BLaER1 treated with 17β-estradiol and CSF1 and Interleukin-3, amounts not matched to agents 10 nM and 100 nM (cell line): ENCODE results near the gene CTIF.
"Not testable (repeated sequence)": the region's sequence is repeated elsewhere in the genome, so short reads cannot be mapped to it uniquely, and the experiment has no call there.

Experiments
- H3K27ac ChIP-seq, 11 experiments: shearing (Covaris generic); formaldehyde crosslinking; 2 replicates each; pipeline ENCODE4 v1.8.1; 2022
- H3K27me3 ChIP-seq, 11 experiments: shearing (Covaris generic); formaldehyde crosslinking; 2 replicates each; pipeline ENCODE4 v1.8.1; 2022
- H3K36me3 ChIP-seq, 11 experiments: shearing (Covaris generic); formaldehyde crosslinking; 2 replicates each; pipeline ENCODE4 v1.8.1; 2022
- H3K4me1 ChIP-seq, 10 experiments: shearing (Covaris generic); formaldehyde crosslinking; 2 replicates each; pipeline ENCODE4 v1.8.1; 2022
- H3K4me2 ChIP-seq, 11 experiments: shearing (Covaris generic); formaldehyde crosslinking; 2 replicates each; pipeline ENCODE4 v1.8.1; 2022
- H3K4me3 ChIP-seq, 10 experiments: shearing (Covaris generic); formaldehyde crosslinking; 2 replicates each; pipeline ENCODE4 v1.8.1; 2022
- H3K9ac ChIP-seq, 11 experiments: shearing (Covaris generic); formaldehyde crosslinking; 2 replicates each; pipeline ENCODE4 v1.8.1; 2022
- H3K9me3 ChIP-seq, 11 experiments: shearing (Covaris generic); formaldehyde crosslinking; replicated peaks in 1 of 11; 2 replicates each; pipeline ENCODE4 v1.8.1; 2022
- H4K20me1 ChIP-seq, 11 experiments: shearing (Covaris generic); formaldehyde crosslinking; 2 replicates each; pipeline ENCODE4 v1.8.1; 2022
- Cebpa-rat ChIP-seq, 11 experiments: shearing (Covaris generic); IDR thresholded peaks; 2 replicates each; pipeline ENCODE4 v1.8.1; 2022

CTIF gene

DNA sequence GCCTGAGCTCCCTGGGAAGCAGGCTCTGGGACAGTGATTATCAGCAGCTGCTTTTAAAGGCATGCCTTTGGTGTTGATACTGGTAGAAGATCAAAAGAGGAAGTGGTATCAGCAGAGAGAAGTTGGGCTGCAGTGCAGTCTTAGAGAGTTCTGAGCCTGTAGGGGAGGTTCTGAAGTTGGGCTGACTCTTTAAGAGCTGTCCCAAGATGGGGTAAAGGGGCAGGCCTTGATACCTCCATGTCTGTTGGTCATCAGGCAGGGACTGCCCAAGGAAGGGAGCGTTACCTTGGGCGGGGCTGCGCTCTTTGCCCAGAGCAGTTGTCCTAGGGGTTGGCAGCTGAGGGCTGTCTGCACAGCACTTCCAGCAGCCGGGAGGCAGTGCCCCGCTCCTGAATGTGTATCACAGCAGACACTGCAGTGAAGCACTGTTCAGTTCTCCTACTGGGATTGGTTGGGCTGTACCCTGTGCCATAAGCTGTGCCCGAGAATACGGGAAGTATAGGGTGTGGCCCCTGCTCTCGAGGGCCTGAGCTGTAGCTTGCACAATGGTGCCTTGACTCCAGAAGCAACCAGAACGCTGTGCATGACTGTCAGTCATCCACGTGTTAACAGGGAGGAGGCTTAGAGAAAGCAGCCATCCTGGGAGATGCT lies 177.0 kb downstream of the CTIF start:
- H3K9me3 ChIP-seq: peaks cover 0 to 6% (median 0%) of the 10 kb centered on the region in 11 experiments; a peak in 1 of 22 replicates
- no peak overlapping the region for H3K27ac ChIP-seq
- TF ChIP-seq Cebpa-rat (IDR thresholded peaks at IDR 0.05): no peak
- no peak overlapping the region for H3K4me3 ChIP-seq
- no peak overlapping the region for H3K9ac ChIP-seq
- H3K4me1 ChIP-seq: peaks cover 16 to 38% (median 27%) of the 10 kb centered on the region in 10 experiments
- no peaks in the 10 kb centered on the region for H3K27me3 ChIP-seq
- H3K36me3 ChIP-seq: peaks cover 0 to 41% (median 12%) of the 10 kb centered on the region in 11 experiments; a peak in 17 of 22 replicates
- H4K20me1 ChIP-seq: peaks cover 0 to 30% (median 0%) of the 10 kb centered on the region in 11 experiments; a peak in 6 of 22 replicates
- peak overlapping the region in 9 of 11 experiments; percentile 8 to 80 (median 60); a peak in 15 of 22 replicates for H3K4me2 ChIP-seq

DNA sequence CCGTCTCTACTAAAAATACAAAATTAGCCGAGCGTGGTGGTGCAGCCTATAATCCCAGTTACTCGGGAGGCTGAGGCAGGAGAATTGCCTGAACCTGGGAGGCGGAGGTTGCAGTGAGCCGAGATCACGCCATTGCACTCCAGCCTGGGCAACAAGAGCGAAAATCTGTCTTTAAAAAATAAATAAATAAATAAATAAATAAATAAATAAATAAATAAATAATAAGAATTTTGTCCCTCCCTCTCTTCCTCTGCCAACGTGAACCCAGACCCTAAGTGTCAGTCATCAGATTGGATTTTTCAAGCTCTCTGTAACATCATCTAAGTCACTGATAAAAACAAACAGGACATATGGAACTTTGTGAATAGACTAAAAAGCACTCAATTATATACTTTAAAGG lies 178.4 kb downstream of the CTIF start:
- not testable (repeated sequence) for H3K9ac ChIP-seq, H3K27ac ChIP-seq, H3K4me2 ChIP-seq, H3K9me3 ChIP-seq, H3K4me3 ChIP-seq, H3K27me3 ChIP-seq
- peaks cover 13 to 30% (median 24%) of the 10 kb centered on the region in 10 experiments for H3K4me1 ChIP-seq
- H3K36me3 ChIP-seq: peaks cover 0 to 49% (median 12%) of the 10 kb centered on the region in 11 experiments; a peak in 17 of 22 replicates
- peaks cover 0 to 21% (median 0%) of the 10 kb centered on the region in 11 experiments; a peak in 6 of 22 replicates for H4K20me1 ChIP-seq

DNA sequence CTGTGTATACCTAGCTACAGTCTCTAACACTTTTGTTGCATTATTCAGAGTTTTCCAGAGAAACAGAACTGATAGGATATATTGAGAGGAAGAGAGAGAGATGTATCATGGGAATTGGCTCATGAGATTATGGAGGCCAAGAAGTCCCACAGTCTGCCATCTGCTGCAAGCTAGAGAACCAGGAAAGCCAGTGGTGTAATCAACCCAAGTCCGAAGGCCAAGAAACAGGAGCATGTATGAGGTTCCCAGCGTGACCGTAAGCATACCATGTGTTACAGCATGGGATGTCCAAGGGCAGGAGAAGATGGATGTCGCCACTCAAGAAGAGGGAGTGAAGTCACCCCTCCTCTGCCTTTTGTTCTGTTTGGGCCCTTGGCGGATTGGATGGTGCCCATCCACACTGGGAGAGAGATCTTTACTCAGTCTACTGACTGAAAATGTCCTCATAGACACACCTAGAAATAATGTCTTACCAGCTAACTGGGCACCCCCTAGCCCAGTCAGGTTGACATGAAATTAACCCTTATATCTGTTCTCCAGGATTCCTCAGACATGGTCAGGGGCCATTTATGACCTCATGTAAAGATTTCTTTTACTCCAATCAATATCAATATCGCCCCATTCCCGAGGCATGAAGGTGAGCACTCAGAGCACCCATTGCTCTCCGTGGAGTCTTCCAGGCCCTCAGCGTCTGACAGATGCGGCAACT lies 179.6 kb downstream of the CTIF start:
- Histone ChIP-seq H3K36me3 (peaks cover 5 to 50% (median 12%) of the 10 kb centered on the region in 11 experiments; a peak in 17 of 22 replicates), H3K4me2 (no peak overlapping the region), H3K4me1 (peaks cover 14 to 36% (median 24%) of the 10 kb centered on the region in 10 experiments), H3K27ac (no peak overlapping the region), H3K9me3 (peaks cover 0 to 6% (median 0%) of the 10 kb centered on the region in 11 experiments; a peak in 1 of 22 replicates), H4K20me1 (peaks cover 0 to 20% (median 0%) of the 10 kb centered on the region in 11 experiments; a peak in 6 of 22 replicates), H3K9ac (no peak overlapping the region), H3K27me3 (no peaks in the 10 kb centered on the region), H3K4me3 (no peak overlapping the region)
- no peak for TF ChIP-seq Cebpa-rat (IDR thresholded peaks at IDR 0.05)

DNA sequence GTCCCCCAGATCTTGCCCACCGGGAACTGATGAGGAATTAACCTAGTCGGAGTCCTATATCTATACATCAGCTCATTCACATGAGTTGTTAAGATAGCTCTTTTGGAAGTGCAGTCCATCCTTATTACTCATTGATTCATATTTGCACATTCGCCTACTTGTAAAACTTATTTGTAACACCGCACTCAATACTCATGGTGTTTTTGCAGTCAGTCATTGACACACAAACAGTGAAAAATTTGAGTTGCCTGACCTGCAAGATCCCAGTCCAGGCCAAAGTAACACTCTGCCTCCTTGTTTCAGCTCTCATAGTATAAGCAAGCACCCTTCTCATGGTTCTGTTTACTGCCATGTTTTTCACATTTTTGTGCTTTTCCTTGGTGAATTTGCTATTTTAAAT lies 180.6 kb downstream of the CTIF start:
- H3K27me3 ChIP-seq: no peaks in the 10 kb centered on the region
- peaks cover 5 to 41% (median 12%) of the 10 kb centered on the region in 11 experiments; a peak in 17 of 22 replicates for H3K36me3 ChIP-seq
- no peak overlapping the region for H3K4me2 ChIP-seq
- H3K27ac ChIP-seq: no peak overlapping the region
- peaks cover 19 to 41% (median 24%) of the 10 kb centered on the region in 10 experiments for H3K4me1 ChIP-seq
- peaks cover 0 to 20% (median 0%) of the 10 kb centered on the region in 11 experiments; a peak in 6 of 22 replicates for H4K20me1 ChIP-seq
- no peak for TF ChIP-seq Cebpa-rat (IDR thresholded peaks at IDR 0.05)
- H3K9me3 ChIP-seq: peaks cover 0 to 7% (median 0%) of the 10 kb centered on the region in 11 experiments; a peak in 2 of 22 replicates
- H3K4me3 ChIP-seq: no peak overlapping the region
- H3K9ac ChIP-seq: no peak overlapping the region

DNA sequence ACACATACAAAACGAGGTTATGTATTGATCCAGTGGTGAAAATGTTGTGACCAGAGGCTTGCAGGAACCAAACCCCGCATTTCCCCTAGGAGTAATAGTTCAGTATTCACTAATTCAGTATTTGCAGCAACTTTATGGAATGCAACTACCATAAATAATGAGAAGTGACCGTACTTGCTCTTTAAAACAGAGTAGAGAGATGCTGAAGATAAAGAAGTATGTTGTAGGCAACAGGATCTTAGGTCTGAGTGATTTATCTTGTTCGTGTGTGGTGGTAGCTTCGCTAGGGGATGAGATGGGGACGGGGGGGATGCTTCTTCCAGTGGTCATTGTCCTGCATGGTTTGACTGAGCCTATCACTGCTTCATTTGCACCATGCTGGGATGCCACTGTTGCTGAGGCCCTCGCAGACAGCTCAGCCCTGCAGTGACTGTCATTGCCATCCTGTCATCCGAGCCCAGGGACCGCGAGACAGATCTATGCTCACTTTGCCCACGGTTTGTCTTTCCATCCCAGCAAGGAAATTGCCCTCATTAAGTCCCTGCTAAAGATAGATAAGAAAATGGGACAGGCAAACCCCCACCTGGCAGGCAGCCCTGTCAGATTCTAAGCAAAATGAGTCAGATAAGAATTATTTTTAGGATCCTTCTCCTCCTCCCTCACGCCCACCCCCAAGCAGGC lies 181.3 kb downstream of the CTIF start:
- peaks cover 15 to 47% (median 28%) of the 10 kb centered on the region in 10 experiments for H3K4me1 ChIP-seq
- H3K27me3 ChIP-seq: no peaks in the 10 kb centered on the region
- H4K20me1 ChIP-seq: peaks cover 0 to 15% (median 0%) of the 10 kb centered on the region in 11 experiments; a peak in 6 of 22 replicates
- no peak overlapping the region for H3K4me3 ChIP-seq
- peak overlapping the region in 6 of 11 experiments; percentile 4 to 39 (median 30); a peak in 7 of 22 replicates for H3K4me2 ChIP-seq
- H3K9ac ChIP-seq: no peak overlapping the region; a peak in 1 of 22 replicates
- peaks cover 0 to 14% (median 0%) of the 10 kb centered on the region in 11 experiments; a peak in 3 of 22 replicates for H3K9me3 ChIP-seq
- TF ChIP-seq Cebpa-rat (IDR thresholded peaks at IDR 0.05): no peak
- no peak overlapping the region for H3K27ac ChIP-seq
- H3K36me3 ChIP-seq: peaks cover 5 to 46% (median 12%) of the 10 kb centered on the region in 11 experiments; a peak in 17 of 22 replicates

DNA sequence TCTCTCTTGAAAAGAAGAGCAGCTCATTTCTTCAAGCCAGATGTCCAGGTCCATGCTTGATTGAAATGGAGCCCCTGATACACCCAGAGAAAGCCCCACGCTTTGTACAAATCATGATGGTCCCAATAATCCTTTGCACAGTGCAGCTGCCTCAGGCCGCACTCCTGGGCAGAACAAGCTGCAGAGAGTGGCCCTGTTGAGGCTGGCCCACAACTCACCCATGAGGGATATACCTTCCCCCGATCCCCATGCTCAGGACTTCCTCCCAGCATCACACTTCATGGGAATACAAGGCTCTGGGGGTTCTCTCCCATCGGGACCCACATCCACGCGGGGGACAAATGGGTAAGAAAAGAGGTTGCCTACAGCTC lies 181.8 kb downstream of the CTIF start:
- Histone ChIP-seq H3K9me3 (peaks cover 0 to 19% (median 3%) of the 10 kb centered on the region in 11 experiments; a peak in 11 of 22 replicates), H3K36me3 (peaks cover 5 to 48% (median 14%) of the 10 kb centered on the region in 11 experiments; a peak in 17 of 22 replicates), H3K27ac (no peak overlapping the region), H4K20me1 (peaks cover 0 to 11% (median 0%) of the 10 kb centered on the region in 11 experiments; a peak in 5 of 22 replicates), H3K4me1 (peaks cover 9 to 45% (median 25%) of the 10 kb centered on the region in 10 experiments), H3K4me3 (no peak overlapping the region), H3K9ac (no peak overlapping the region; a peak in 1 of 22 replicates), H3K27me3 (no peaks in the 10 kb centered on the region), H3K4me2 (peak overlapping the region in 6 of 11 experiments; percentile 4 to 39 (median 30); a peak in 8 of 22 replicates)
- no peak for TF ChIP-seq Cebpa-rat (IDR thresholded peaks at IDR 0.05)

DNA sequence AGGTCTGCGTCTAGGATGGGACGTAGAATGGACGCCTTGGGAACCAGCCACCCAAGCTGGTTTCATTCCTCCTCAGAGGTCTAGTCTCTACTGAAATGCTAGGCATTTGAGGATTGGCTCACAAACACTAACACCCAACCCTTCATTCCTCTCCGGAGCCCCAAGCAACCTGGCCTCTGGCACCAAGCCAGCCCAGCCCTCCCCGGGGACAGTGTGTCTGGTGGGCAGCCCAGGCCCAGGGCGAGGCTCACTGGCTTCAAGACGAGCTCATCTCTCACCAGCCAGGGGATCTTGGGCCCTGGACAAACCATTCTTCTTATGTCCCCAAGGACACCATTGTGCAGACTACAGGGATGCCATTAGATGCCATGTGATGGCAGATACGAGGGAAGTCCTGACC lies 182.5 kb downstream of the CTIF start:
- Histone ChIP-seq H3K9me3 (peaks cover 3 to 26% (median 9%) of the 10 kb centered on the region in 11 experiments; a peak in 20 of 22 replicates), H3K27me3 (no peaks in the 10 kb centered on the region), H3K4me3 (no peak overlapping the region), H3K27ac (no peak overlapping the region), H3K36me3 (peaks cover 5 to 55% (median 17%) of the 10 kb centered on the region in 11 experiments; a peak in 17 of 22 replicates), H3K4me2 (peak overlapping the region in 6 of 11 experiments; percentile 4 to 39 (median 30); a peak in 6 of 22 replicates), H3K9ac (no peak overlapping the region), H3K4me1 (peaks cover 3 to 39% (median 22%) of the 10 kb centered on the region in 10 experiments), H4K20me1 (peaks cover 0 to 4% (median 0%) of the 10 kb centered on the region in 11 experiments; a peak in 3 of 22 replicates)
- TF ChIP-seq Cebpa-rat (IDR thresholded peaks at IDR 0.05): no peak

DNA sequence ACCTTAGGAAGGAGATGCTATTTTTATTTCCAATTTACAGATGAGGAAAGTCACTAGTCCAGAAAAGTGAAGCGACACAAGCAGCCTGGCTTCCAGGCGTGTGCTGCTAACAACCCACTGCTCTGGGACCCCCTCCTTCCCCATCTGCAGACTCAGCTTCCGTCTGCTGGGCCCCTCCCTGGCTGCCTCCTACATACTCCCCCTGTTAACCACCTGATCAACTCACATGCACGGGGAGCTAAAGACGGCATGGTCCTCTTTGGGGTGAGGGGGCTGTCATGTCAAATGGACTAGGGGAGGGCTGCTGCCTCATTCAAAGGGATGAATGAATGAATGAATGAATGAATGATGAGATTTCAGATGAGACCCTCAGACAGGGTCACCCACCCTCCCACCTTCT lies 184.2 kb downstream of the CTIF start:
- no peak for TF ChIP-seq Cebpa-rat (IDR thresholded peaks at IDR 0.05)

More for the DNA sequence above, 184.2 kb downstream of the CTIF start:
- Histone ChIP-seq H3K4me1 (peaks cover 0 to 39% (median 22%) of the 10 kb centered on the region in 10 experiments; a peak in 14 of 20 replicates), H3K27ac (no peak overlapping the region), H3K9me3 (peaks cover 17 to 43% (median 24%) of the 10 kb centered on the region in 11 experiments), H3K4me2 (peak overlapping the region in 3 of 11 experiments; percentile 10 to 13 (median 11); a peak in 2 of 22 replicates), H3K27me3 (no peaks in the 10 kb centered on the region), H4K20me1 (no peaks in the 10 kb centered on the region), H3K4me3 (no peak overlapping the region), H3K9ac (no peak overlapping the region), H3K36me3 (peaks cover 10 to 71% (median 26%) of the 10 kb centered on the region in 11 experiments; a peak in 20 of 22 replicates)
